OCI-LY3 (cell line): ENCODE data around the gene HMG20A.

Experiments
- H2AFZ ChIP-seq: fragments of 200-600, 300-600 bp; shearing (Covaris generic); 2 replicates; pipeline ENCODE4 v1.6.0; 2014; ENCODE audit warnings: antibody characterized with exemption, low read depth, low read length
- H3K27ac ChIP-seq: fragments of 200-600, 300-600 bp; sonication (generic); 2 replicates; pipeline ENCODE4 v1.5.1; 2014; ENCODE audit warnings: mild to moderate bottlenecking, low read length, moderate library complexity, mixed read lengths
- H3K27me3 ChIP-seq: fragments of 200-600, 300-600 bp; sonication (generic); 2 replicates; pipeline ENCODE4 v1.6.1; 2014; ENCODE audit warnings: low read depth, low read length, mixed read lengths
- H3K36me3 ChIP-seq: fragments of 200-600, 300-600 bp; sonication (generic); replicated peaks from 2 replicates; pipeline ENCODE3; 2014; ENCODE audit warnings: low read depth, low read length, mixed read lengths
- H3K4me1 ChIP-seq: fragments of 300-600, 200-600 bp; sonication (generic); 2 replicates; pipeline ENCODE4 v1.6.1; 2014; ENCODE audit warnings: low read length, mixed read lengths
- H3K4me2 ChIP-seq: fragments of 200-600, 300-600 bp; sonication (generic); 2 replicates; pipeline ENCODE4 v1.6.1; 2014; ENCODE audit warnings: low read length, mixed read lengths
- H3K4me3 ChIP-seq: fragments of 300-600, 200-600 bp; sonication (generic); 2 replicates; pipeline ENCODE4 v1.5.1; 2014; ENCODE audit warnings: antibody characterized with exemption, mild to moderate bottlenecking, low read length, moderate library complexity
- H3K79me2 ChIP-seq: fragments of 300-600, 200-600 bp; shearing (Covaris generic); 2 replicates; pipeline ENCODE4 v1.6.1; 2014; ENCODE audit warnings: mild to moderate bottlenecking, low read length, mixed read lengths
- H3K9ac ChIP-seq: fragments of 300-600, 200-600 bp; shearing (Covaris generic); 2 replicates; pipeline ENCODE4 v1.6.0; 2014; ENCODE audit warnings: mild to moderate bottlenecking, low read length, moderate library complexity
- H3K9me3 ChIP-seq: fragments of 200-600, 300-600 bp; shearing (Covaris generic); 2 replicates; pipeline ENCODE4 v1.6.1; 2014; ENCODE audit warnings: low read length, mixed read lengths; ENCODE audit not compliant: insufficient read depth
- H4K20me1 ChIP-seq: fragments of 200-600, 300-600 bp; sonication (generic); 2 replicates; pipeline ENCODE4 v1.6.1; 2016; ENCODE audit warnings: low read length, mixed read lengths; ENCODE audit not compliant: insufficient read depth
- EZH2phosphoT487 ChIP-seq: fragments of 200-600 bp; shearing (Covaris generic); IDR thresholded peaks from 2 replicates; pipeline ENCODE4 v1.6.1; 2018; ENCODE audit warnings: antibody characterized with exemption, mixed run types, low read depth
- TF ChIP-seq, protein P1 (sequence below): fragments of 200-600, 300-600 bp; sonication (generic); IDR thresholded peaks from 2 replicates; pipeline ENCODE4 v1.5.1; 2014; ENCODE audit warnings: antibody characterized with exemption, low read length, low read depth

Gene HMG20A

DNA sequence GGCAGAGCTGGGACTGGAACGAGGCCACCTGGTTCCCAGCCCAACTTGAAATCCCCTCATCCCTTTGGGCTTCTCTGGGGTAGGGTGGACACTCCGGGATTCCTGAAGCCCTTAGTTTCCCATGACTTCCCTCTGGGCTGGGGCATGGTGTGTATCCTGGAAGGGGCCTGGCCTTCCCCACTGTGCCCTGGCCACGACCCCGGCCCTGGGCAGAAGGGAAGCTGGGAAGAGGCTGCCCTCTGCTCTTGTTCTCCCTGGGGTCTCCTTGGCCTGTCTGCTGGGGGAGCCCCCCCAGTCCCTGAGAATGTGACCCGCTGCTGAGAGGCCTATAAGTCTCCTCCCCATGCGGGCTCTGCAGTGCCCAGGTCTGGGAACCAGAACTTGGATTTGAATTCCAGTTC lies 107.1 kb downstream of the HMG20A start:
- Histone ChIP-seq H3K27ac (no peak overlapping the region), H3K79me2 (no peaks in the 10 kb centered on the region), H4K20me1 (no peaks in the 10 kb centered on the region), H3K4me2 (no peak overlapping the region), H3K36me3 (no peaks in the 10 kb centered on the region), H2AFZ (no peak overlapping the region), H3K27me3 (no peaks in the 10 kb centered on the region), H3K9ac (no peak overlapping the region), H3K9me3 (no peaks in the 10 kb centered on the region), H3K4me3 (no peak overlapping the region), H3K4me1 (peaks cover 4% of the 10 kb centered on the region)
- TF ChIP-seq, protein P1, sequence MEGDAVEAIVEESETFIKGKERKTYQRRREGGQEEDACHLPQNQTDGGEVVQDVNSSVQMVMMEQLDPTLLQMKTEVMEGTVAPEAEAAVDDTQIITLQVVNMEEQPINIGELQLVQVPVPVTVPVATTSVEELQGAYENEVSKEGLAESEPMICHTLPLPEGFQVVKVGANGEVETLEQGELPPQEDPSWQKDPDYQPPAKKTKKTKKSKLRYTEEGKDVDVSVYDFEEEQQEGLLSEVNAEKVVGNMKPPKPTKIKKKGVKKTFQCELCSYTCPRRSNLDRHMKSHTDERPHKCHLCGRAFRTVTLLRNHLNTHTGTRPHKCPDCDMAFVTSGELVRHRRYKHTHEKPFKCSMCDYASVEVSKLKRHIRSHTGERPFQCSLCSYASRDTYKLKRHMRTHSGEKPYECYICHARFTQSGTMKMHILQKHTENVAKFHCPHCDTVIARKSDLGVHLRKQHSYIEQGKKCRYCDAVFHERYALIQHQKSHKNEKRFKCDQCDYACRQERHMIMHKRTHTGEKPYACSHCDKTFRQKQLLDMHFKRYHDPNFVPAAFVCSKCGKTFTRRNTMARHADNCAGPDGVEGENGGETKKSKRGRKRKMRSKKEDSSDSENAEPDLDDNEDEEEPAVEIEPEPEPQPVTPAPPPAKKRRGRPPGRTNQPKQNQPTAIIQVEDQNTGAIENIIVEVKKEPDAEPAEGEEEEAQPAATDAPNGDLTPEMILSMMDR = no peak
- TF ChIP-seq EZH2phosphoT487 = no peak

DNA sequence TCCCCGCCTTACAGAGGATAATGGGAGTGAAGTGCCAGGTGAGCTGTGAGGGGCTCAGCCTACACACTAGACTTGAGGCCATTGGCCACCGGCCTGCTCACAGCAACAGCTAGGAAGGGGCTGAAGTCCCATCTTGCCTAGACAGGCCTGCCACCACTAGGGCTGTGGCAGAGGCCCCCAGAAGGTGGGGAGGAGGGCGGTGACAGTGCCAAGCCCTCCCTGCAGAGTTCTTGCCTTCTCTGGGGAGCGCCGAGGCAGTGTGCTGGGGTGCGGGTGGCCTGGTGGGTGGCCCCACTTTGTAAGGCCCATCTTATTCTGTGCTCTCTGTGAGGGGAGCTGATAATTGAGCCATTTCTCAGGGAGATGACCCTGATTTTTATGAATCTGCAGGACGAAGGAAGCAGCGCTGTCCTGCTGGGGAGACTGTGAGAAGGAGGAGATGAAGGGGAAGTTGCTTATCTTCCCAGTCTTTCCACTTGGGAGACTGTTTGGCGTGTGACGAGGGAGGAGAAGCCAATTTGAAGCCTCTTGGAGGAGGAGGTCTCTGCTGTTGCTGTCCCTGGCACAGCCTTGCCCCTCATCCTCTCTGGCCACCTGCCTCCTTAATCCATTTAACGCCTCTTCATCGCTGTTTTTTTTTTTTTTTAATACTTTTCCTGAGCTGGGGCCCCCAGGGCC lies 107.7 kb downstream of the HMG20A start:
- Histone ChIP-seq H3K4me3 (no peak overlapping the region), H3K9me3 (no peaks in the 10 kb centered on the region), H2AFZ (no peak overlapping the region), H3K27me3 (0 out of 2 replicates have a peak, but pooled peaks cover 5% of the 10 kb centered on the region), H3K79me2 (no peaks in the 10 kb centered on the region), H3K27ac (no peak overlapping the region), H3K4me1 (peaks cover 4% of the 10 kb centered on the region; the same call in 1 of the 2 replicates), H3K9ac (no peak overlapping the region), H3K4me2 (no peak overlapping the region), H4K20me1 (no peaks in the 10 kb centered on the region), H3K36me3 (no peaks in the 10 kb centered on the region)
- TF ChIP-seq EZH2phosphoT487 = no peak
- TF ChIP-seq, protein P1 = no peak

DNA sequence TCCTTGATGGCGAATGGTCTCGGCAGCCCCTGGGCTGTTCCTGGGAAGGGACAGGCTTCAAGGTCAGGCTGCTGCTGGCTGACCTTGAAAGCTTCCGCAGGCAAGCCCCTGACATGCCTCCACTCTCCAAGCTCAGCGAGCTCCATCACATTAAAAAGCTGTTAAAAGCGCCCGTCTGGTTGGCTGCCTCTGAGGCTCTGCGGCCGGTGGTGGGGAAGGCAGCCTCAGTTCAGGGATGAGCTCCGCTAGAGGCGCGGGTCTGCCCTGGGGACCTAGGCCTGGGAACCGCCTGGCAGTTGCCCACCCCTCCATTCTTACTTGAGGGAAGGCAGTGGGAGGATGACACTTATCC lies 108.3 kb downstream of the HMG20A start:
- H3K79me2 ChIP-seq = no peaks in the 10 kb centered on the region
- no peak for TF ChIP-seq EZH2phosphoT487
- TF ChIP-seq, protein P1 = no peak
- no peak overlapping the region for H3K4me2 ChIP-seq
- no peak overlapping the region for H3K27ac ChIP-seq
- H3K9me3 ChIP-seq = no peaks in the 10 kb centered on the region
- no peak overlapping the region for H3K9ac ChIP-seq
- H4K20me1 ChIP-seq = no peaks in the 10 kb centered on the region
- H3K4me3 ChIP-seq = no peak overlapping the region
- no peak overlapping the region for H2AFZ ChIP-seq
- H3K36me3 ChIP-seq = no peaks in the 10 kb centered on the region
- H3K27me3 ChIP-seq = 0 out of 2 replicates have a peak, but pooled peaks cover 5% of the 10 kb centered on the region
- H3K4me1 ChIP-seq = peaks cover 4% of the 10 kb centered on the region; the same call in 1 of the 2 replicates

DNA sequence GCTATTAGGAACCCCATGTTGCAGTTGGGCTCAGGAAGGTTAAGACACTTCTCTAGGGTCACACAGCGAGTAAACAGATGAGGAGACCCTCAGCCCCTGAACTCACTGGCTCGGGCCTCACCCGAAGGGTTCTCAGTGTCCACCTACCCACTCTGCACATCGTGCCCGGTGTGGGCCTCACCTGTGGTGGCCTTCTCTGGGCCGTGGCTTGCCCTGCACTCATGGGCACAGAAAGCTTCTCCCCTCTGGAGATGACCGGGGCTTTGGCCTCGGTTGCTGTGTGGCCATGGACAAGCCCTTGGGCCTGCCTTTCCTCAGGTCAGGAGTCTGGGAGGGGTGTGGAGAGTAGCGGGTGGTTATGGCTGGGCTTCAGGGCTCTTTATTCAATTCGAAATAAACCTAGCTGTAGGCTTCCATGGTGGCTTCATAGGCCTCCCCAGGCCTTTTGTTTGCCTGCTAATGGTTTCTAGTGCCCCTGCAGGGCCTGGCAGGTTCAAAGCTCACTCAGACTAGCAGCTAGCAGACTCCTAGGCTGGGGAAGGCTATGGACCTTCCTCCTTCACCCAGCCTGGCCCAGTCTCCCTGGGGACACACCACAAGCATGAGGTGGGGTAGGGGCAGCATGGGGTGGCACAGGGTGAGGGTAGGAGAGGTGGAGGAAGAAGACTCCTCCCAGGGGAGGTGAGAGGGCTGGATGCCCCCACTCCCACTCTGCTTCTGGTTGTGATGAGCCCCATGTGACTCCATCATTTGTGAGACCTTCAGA lies 108.9 kb downstream of the HMG20A start:
- no peak overlapping the region for H3K9ac ChIP-seq

More for the DNA sequence above, 108.9 kb downstream of the HMG20A start:
- Histone ChIP-seq H4K20me1 (no peaks in the 10 kb centered on the region), H3K9me3 (no peaks in the 10 kb centered on the region), H3K79me2 (no peaks in the 10 kb centered on the region), H2AFZ (no peak overlapping the region), H3K36me3 (no peaks in the 10 kb centered on the region), H3K4me1 (peaks cover 10% of the 10 kb centered on the region), H3K4me3 (no peak overlapping the region), H3K27me3 (0 out of 2 replicates have a peak, but pooled peaks cover 5% of the 10 kb centered on the region), H3K27ac (no peak overlapping the region), H3K4me2 (no peak overlapping the region)
- TF ChIP-seq, protein P1 = no peak
- no peak for TF ChIP-seq EZH2phosphoT487
